ENCODE measurements around the gene COLQ. TPM values are rescaled to one million over a fixed set of nuclear protein-coding genes. Genes with fewer than 3 reads are reported as not detected.

Gene COLQ
- total RNA-seq, 1 donor from 2014 or later = 0.72 TPM

DNA sequence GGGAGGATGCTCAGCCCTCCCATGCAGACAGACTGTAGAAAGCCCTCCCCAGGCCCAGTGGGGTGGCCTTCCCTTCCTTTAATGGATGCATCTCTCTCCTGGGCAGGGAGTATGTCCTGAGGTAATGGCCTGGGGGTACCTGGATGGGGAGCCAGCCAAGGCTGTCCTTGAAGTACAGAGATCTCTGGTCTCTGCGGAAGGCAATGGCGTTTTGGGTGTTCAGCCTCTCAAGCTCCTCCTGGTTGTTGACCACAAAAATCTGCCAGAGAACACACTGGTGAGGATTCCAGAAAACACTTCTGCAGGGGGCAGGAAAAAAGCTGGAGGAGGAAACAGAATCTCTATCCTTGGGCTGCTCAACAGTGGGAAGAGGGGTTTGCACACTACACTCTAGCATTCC is 65.2 kb downstream of the COLQ start:
- no peak for DNase-seq (ENCODE audit: low spot score)

DNA sequence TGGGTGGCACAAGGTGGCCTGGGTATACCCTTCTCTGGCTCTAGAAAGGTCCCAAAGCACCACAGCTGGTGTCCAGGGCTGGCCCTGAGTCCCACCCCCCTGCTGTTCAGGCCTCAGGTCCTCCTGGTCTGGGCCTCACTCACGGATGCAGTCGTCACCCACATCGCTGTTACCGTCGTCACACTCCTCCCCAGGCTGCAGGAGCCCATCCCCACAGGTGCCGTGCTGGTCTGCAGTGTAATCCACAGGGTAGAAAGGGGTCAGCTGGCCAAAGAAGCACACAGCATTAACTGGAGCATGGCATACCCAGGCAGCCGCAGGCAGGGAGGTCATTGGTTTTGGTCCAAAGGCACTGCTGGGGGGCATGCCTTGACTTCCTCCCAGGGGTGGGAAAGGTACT is 65.8 kb downstream of the COLQ start:
- DNase-seq (ENCODE audit: low spot score) = no peak

DNA sequence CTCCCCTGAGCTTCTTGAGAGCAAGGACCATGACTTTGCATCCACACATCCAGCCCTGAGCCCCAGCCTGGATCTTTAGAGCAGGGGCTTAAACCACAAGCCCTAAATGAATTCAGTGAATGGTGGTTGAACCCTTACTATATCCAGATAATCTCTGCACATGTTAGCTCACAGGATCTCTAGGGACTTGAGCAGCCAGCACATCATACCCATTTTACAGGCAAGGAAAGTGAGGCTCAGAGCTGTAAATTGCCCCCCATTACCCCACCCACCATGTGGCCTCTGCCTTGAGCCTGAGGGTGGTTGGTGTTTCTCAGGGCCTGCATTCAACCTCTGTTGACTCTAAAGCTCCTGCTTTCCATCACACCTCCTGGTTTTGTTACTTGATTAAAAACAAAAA is 66.5 kb downstream of the COLQ start:
- DNase-seq (ENCODE audit: low spot score) = no peak

DNA sequence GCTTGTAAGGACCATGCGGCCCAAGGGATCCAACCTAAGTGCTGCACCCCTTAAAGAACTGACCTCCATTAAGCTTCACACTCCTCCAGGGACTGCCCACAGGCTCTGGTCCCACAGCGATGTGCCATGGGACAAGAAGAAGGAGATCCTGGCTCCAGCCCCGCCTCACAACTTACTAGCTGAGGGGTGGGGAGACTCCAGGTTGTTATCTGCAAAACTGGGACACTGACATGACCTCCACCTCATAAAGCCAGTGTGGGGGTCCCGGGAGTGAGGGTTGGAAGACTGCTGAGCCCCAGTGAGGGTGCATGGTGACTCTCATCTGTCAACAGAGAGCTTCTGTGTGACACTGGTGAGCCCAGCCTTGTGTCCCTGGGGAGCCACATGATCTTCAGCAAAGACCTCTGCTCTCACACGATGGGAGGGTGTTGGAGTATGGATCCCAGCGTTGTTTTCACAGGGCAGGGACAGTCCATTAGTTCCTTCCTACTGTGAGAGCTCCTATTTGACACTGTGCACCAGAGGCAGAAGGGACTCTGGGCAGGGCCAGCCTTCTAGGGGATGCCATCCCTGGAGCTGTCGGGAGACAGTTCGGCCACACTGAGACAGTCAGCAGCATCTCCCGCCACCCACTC is 67.4 kb downstream of the COLQ start:
- DNase-seq (ENCODE audit: low spot score) = no peak

DNA sequence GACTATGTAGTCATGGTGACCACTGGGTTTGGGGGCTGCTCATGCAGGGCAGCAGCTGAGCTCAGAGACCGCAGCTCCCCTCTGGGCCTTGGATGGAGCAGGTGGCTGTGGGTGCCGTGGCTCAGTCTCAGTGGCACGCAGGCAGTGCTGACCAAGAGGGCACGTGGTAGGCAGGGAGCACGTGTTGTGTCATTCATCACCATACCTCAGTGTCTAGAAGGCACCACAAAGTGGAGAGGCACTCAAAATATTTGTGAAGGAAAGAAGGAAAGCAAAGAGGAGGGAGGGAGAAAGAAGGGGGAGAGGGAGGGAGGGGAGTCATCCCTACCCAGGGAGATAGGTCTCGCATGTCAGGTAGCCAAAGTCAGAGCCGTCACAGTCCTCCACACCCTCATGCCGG is 68.0 kb downstream of the COLQ start:
- DNase-seq (ENCODE audit: low spot score) = no peak

DNA sequence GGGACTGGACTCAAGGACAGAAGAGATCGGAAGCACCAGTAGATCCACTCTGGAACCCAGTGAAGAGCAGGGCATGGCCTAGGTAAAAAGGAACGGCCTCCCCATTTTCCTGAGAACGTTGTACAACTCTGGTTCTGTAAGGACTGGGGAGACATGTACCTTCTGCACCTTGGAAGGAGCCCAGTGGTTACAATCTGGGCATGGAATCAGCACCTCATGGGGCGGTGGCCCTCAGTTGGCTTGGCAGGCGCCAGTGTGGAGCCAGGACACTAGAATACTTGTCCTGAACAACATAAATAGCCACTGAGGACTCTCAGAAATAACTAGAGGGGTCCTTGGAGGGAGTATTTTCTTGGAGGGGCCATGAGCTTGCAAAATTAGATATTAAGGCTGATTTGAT is 68.5 kb downstream of the COLQ start:
- DNase-seq (ENCODE audit: low spot score) = no peak

DNA sequence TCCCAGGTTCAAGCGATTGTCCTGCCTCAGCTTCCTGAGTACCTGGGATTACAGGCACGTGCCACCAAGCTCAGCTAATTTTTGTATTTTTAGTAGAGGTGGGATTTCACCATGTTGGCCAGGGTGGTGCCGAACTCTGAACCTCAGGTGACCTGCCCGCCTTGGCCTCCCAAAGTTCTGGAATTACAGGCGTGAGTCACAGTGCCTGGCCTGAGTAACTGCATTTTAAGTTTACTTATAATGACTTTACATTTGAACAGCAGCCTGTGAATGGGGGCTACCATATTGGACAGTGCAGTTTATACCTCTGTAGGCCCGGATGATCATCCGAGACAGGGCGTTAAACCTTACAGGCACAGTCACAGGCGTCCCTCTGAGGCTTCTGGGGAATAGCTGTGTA is 69.3 kb downstream of the COLQ start:
- DNase-seq (ENCODE audit: low spot score) = no peak

DNA sequence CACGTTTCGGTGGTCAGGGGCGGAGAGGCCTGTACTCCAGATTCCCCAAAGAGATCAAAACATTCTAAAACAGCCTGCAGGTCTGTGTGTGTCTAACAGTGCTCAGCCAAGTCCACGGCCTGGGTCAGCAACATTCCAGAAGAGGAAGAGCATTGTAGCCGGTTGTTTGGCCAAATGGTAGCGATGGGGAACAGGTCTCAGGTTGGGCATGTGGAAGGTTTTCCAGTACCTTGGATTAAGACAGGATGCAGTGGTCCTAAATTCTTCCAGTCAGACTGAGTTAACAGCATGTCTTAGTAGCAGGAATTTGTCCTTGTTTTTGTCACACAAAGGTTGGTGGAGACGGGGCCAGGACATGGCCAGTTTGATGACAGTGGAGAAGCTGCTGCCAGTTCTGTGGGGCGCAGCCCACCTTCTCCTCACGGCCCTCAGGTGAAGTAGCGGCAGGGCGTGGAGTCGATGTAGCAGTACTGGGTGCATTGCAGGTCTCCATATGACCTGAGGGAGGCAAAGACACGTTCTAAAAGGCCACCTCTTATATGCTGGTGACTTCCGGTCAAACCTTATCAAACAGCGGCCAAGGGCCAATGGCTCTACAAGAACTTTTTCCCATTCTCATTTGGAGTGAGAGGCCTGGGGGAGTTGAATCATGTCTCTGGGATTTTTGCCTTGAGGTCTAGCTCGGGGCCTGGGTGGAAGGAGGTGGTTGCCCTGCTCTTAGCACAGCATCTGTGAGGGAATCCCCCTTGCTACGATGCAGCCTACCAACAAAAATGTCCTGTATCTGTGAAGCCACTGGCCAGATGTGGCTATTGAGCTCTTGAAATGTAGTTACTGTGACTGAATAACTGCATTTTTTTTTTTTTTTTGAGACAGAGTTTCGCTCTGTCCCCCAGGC is 70.0 kb downstream of the COLQ start:
- no peak for DNase-seq (ENCODE audit: low spot score)

DNA sequence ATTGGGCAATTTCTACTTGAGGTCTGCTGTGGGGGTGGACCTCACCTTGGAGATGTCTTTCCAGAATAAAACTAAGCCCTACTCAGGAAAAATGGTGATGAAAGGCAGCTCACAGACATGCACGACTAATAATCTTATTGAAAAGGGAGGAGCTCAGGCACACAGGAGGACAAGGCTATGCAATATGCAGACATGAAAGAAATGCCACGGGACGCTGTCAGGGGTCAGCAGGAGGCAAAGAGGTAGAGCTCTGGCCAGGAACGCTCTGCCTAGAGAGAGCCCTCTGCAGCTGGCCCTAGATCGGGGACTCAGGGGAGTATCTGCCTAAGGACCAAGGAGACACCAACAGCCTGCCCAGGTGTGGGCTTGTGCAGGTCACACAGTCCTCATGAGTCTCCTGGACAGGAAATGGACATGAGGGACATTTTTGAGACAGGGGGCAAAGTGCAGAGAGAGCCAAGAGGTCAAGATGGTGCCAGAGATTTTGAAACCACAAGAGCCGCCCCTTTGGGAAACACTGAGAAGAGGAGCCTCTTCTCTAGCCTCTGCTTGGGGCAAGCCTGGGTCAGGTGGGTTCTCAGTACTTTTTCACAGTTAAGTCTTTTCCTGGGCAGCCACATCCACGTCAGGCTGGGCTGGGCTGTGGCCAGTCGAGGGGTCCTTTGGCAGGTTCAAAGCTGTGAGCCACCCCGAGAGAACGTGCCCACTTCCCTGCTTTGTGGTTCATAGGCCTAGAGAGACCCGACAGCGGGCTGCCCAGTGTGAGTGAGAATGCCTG is 70.9 kb downstream of the COLQ start:
- no peak for DNase-seq (ENCODE audit: low spot score)

DNA sequence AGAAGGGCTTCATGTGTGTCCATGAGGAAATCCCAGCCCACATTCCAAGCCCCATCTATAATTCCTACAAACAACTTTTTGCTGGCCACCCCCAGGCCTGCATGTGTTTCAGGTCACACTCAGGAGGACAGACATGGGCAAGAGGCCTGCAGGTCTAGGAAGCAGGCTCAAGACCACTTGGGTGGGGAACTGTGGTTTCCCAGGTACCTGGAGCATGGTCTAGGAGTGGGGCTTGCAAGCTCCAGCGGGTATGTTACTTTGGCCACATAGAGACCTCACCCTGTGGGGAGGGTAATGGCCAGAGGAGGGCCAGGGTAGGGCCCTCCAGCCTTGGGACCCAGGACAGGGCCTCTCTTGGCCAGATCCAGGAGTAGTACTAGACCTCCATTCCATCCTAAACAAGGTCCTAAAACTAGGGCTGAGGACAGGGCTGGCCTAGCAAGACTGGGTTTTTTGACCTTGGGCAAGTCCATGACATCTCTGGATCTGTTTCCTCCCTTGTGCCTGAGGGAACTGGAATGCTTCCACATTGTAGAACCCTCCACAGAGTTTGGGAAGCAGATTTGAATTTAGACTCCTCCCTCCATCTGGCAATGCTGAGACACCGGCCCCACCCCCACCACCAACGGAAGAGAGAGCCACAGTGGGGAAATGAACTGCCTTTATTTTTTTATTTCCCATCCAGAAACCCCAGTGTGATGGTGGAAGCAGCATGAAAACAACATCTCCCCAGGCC is 71.8 kb downstream of the COLQ start:
- no peak for DNase-seq (ENCODE audit: low spot score)

DNA sequence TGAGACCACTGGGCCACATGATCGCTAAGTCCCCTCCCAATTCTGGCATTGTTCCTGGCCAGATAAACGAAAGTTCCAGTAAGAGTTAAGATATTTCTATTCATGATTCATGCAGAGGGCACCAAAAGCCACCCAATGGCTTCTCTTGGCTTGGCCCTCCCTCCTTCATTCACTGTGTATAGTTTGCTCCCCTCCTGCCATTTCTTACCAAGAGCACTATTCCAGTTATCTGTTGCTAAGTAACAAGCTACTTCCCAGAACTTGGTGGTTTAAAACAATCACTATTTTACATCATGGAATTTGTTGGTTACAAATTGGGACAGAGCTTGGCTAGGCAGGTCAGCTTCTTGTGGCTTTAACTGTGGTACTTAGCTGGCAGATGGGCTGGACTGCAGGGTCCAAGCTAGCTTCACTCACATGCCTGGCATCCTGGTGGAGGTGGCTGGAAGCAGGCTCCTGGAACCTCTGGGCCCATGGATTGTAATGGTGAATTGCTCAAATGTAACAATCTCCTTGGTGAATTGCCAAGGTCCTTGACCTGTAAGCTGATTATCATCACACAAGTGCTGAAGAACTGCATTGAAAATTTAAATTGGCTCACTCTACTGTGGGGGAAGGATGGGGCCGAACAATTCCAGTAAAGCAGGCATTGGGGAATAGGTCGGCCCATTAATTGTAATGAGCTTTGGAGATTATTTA is 77.5 kb downstream of the COLQ start:
- DNase-seq (ENCODE audit: low spot score) = no peak

DNA sequence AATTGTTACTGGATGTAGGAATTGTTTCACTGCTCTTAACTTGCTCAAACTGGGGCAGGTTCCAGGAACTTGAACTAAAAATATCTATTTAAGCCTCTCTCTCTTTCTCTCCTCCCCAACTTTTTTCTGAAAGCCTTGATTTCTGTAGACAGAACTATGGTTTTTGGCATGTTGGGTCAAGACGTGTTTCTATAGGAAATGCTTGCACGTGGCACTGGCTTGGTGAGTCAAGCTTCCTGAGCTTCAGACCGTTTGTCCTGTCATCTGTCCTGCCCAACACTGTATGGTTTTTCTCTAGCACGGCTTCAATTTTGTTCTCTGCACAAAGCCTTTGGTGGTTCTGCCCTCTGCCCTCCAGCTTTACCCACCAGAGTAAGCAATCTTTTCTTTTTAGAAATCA is 80.6 kb downstream of the COLQ start:
- DNase-seq (ENCODE audit: low spot score) = no peak

DNA sequence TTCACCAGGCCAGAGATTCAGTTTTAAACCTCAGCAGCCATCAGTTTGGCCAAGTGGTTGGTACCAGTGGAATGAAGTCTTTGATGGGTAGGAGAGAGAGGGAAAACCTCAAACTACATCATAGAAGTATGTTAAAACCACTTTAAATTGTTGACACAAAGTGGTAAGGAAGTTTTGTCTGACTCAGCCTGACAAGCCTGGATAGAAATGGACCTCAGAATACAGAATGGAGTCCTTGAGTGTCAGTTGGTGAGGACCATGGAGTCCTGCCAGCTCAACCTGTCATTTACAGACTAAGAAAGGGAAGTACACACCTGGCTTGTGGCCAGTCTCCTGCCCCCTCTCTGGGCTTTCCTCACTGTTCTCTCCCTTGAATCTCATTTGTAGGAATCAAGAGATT is 82.0 kb downstream of the COLQ start:
- DNase-seq (ENCODE audit: low spot score) = no peak

DNA sequence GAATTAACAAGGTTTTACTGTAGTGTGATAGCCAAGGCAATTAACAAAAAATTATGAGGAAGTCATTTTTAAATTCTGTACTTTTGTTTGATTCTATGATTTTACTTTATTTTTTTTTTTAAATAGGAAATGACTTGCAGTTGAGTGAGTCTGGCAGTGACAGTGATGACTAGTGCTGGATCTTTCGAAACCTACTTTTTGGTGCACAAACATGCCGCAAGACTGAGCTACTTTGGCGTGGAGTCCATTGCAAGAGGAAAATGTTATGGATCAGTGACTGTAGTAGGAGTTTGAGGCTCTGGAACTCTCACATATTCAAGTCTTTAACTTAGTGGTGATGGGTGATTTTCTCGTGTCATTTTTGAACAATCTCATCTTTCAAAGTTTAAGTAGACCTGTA is 82.5 kb downstream of the COLQ start:
- DNase-seq (ENCODE audit: low spot score) = no peak

DNA sequence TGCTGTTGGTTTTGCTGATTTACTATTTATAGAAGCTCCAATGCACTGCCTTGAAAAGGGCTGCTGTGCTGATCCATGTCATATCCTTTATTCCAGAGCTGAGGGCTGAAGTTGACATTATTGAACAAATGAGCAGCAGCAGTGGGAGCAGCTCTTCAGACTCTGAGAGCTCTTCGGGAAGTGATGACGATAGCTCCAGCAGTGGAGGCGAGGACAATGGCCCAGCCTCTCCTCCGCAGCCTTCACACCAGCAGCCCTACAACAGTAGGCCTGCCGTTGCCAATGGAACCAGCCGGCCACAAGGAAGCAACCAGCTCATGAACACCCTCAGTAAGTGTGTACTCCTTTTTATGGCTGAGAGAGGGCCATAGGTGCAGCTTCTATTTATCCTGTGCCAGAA is 85.3 kb downstream of the COLQ start:
- DNase-seq (ENCODE audit: low spot score) = no peak

DNA sequence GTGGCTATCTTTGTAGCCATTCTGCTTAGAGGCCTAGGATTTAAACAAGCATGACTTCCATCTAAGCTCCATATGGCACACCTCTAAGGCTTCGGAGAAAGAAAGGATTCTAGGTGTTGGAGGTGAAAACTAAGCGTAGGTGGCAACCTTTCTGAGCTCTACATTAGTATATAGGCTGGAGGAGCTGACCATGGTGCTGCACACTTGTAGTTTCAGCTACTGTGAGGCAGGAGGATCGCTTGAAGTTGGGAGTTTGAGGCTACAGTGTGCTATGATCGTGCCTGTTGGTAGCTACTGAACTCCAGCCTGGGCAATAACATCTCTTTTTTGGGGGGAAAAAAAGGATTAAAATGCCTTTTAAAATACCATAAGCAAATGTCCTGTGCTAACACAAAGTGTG is 86.8 kb downstream of the COLQ start:
- DNase-seq (ENCODE audit: low spot score) = no peak

DNA sequence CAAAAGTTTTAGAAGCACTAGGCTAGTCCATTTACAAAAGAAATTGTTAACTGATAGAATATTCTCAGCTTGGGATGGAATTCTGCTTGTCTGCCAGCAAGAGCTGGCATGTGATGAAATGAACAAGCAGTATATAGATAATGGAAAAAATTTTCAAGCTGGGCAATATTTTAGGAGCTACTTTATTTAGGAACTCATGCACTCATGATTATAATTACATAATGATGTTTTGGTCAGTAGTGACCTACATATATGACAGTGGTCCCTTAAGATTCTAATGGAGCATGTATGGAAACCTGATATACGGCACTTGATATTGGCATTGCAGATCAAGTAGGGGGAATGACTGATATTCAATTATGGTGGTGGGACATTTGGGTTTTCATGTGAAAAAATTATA is 88.0 kb downstream of the COLQ start:
- no peak for DNase-seq (ENCODE audit: low spot score)

DNA sequence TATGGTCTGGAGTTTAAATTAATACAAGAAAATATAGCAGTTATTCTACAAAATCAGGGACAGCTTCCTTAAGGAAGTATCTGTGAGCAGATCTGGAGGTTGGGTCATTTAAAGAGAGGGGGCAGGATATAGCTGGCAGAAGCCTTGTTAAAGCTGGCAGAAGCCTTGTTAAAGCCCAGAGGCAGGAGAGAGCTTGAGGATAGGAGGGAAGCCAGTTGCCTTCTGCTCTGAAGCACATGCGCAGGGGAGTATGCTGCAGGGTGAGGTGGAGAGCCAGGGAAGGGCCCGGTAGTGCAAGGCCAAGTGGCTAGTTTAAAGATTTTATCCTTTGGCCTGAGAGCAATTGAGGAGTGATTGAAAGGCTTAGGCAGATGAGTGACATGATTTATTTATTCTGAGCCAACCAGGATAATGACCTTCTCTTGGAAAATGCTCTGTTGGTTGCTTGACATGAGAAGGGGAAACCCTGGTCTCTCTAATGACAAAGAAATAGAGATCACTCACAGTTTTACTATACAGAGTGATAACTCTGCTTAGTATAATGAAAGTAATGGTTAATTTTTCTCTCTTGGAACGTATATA is 90.2 kb downstream of the COLQ start:
- DNase-seq (ENCODE audit: low spot score) = no peak

DNA sequence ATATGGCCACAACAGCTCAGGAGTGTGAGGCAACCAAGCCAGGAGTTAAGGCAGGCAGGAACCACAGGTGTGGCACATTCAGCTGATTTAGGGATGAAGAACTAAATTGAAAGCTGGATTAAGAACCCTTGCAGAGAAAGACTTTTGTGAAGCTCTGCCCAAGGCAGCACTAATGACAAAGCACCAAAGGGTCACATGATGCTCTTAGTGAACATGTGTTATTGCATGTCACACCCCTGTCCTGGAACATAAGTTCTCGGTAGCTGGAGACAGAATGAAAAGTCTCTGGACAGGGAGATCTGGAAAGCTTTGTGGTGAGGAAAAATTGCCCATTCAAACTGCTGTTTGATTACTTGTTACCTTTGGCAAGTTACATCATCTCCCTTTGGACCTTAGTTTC is 90.9 kb downstream of the COLQ start:
- no peak for DNase-seq (ENCODE audit: low spot score)

DNA sequence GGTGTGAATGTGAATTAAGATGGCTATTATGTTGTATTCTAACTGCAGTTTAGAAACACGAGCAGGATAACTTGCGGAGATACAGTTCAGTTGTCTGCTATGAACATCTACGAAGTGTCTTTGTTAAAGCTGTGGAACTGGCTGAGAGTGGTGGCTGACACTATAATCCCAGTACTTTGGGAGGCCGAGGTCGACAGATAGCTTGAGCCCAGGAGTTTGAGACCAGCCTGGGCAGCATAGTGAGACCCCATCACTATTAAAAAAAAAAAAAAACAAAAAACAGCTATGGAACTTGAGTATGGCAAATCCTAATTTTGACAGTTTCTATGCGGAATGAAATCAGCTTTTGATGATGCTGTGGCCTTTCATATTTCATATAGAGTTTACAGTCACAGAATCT is 92.4 kb downstream of the COLQ start:
- DNase-seq (ENCODE audit: low spot score) = no peak

DNA sequence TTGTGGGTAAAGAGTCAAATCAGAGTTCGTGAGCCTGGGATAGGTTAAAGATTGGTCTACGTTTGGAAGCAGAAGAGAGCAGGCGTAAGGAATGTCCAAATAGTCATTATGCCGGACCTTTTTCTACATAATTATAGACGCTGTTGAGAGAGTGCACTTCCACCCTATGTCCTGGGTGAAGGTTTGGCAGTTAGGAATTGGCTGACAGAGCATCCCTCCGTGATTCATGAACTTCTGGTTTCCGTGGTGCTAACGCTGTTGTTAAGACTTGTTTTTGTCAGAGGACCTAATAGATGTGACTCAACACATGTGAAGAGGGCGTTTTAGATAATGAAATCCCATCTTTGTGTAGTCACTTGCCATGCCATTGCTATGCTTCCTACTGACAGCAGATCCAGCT is 93.0 kb downstream of the COLQ start:
- no peak for DNase-seq (ENCODE audit: low spot score)
